ENCODE measurements around the gene AKT1S1.

AKT1S1 gene

GRCh38 chr19:49855676-49856573 lies 21.2 kb downstream of the AKT1S1 start:
- in situ Hi-C loops (cut with MboI; ENCODE audit: low sequenced_read_pairs): no loop called here

GRCh38 chr19:49855277-49855675 lies 21.9 kb downstream of the AKT1S1 start:
- in situ Hi-C loops (cut with MboI; ENCODE audit: low sequenced_read_pairs): no loop called here

GRCh38 chr19:49854378-49855263 lies 22.5 kb downstream of the AKT1S1 start:
- in situ Hi-C loops (cut with MboI; ENCODE audit: low sequenced_read_pairs): no loop called here

- in situ Hi-C loops (cut with MboI; ENCODE audit: low sequenced_read_pairs): no loop called here
These were observed 23.2 kb downstream of the AKT1S1 start for GRCh38 chr19:49853852-49854377.

GRCh38 chr19:49852631-49853126 lies 24.5 kb downstream of the AKT1S1 start:
- in situ Hi-C loops (cut with MboI; ENCODE audit: low sequenced_read_pairs): no loop called here

GRCh38 chr19:49851456-49852259 lies 25.5 kb downstream of the AKT1S1 start:
- in situ Hi-C loops (cut with MboI; ENCODE audit: low sequenced_read_pairs): no loop called here

GRCh38 chr19:49850487-49851342 lies 26.4 kb downstream of the AKT1S1 start, which contains the start of gene PTOV1:
TSS of gene PTOV1 (plus strand) at chr19:49851159.
- in situ Hi-C loops (cut with MboI; ENCODE audit: low sequenced_read_pairs): no loop called here

- in situ Hi-C loops (cut with MboI; ENCODE audit: low sequenced_read_pairs): no loop called here
These were observed 27.0 kb downstream of the AKT1S1 start for GRCh38 chr19:49850221-49850486.

GRCh38 chr19:49849433-49850220 lies 27.5 kb downstream of the AKT1S1 start:
- in situ Hi-C loops (cut with MboI; ENCODE audit: low sequenced_read_pairs): no loop called here

- in situ Hi-C loops (cut with MboI; ENCODE audit: low sequenced_read_pairs): no loop called here
These were observed 28.2 kb downstream of the AKT1S1 start for GRCh38 chr19:49848938-49849337.

- in situ Hi-C loops (cut with MboI; ENCODE audit: low sequenced_read_pairs): no loop called here
These were observed 29.1 kb downstream of the AKT1S1 start for GRCh38 chr19:49847731-49848696.

GRCh38 chr19:49846408-49846807 lies 30.7 kb downstream of the AKT1S1 start:
- in situ Hi-C loops (cut with MboI; ENCODE audit: low sequenced_read_pairs): no loop called here

- in situ Hi-C loops (cut with MboI; ENCODE audit: low sequenced_read_pairs): no loop called here
These were observed 31.7 kb downstream of the AKT1S1 start for GRCh38 chr19:49845414-49845813.

- in situ Hi-C loops (cut with MboI; ENCODE audit: low sequenced_read_pairs): no loop called here
These were observed 32.7 kb downstream of the AKT1S1 start for GRCh38 chr19:49844138-49845095.

GRCh38 chr19:49843265-49843664 lies 33.9 kb downstream of the AKT1S1 start:
- in situ Hi-C loops (cut with MboI; ENCODE audit: low sequenced_read_pairs): no loop called here

- in situ Hi-C loops (cut with MboI; ENCODE audit: low sequenced_read_pairs): no loop called here
These were observed 36.4 kb downstream of the AKT1S1 start for GRCh38 chr19:49840736-49841249.

Measured in HL-60/S4 (cell line).